Mammary microvascular endothelial cell (primary cell): ENCODE results near the gene PCSK1. TPM values are rescaled to one million over a fixed set of nuclear protein-coding genes. Genes with fewer than 3 reads are reported as not detected.

Experiments used
- total RNA-seq: library from RNA; depleted of rRNA; stranded (reverse); fragments of >200 nt; gene quantifications from 2 replicates; pipeline ENCODE4 v1.2.3, GENCODE V29; 2015

PCSK1 gene
- total RNA-seq = 2.8 and 2.9 TPM in 2 replicates

GRCh38 chr5:96433066-96433447 lies at the start of gene PCSK1:
PCSK1 (minus strand) TSS chr5:96433248; CDS start chr5:96433042, 206 bp downstream.

Other genes starting within 250 kb of the PCSK1 start
- gene CAST, start 229.1 kb upstream of the PCSK1 start, total RNA-seq = 142 and 159 TPM in 2 replicates